Measurements from ENCODE around the gene ARHGEF7. TPM values are rescaled to one million over a fixed set of nuclear protein-coding genes. Genes with fewer than 3 reads are reported as not detected.

The ARHGEF7 gene
- total RNA-seq, 2 donors from 2014 or later, result 49.5 to 53.5 TPM

- H3K27me3 ChIP-seq (ENCODE audit: control insufficient read depth, insufficient read depth, low read length, poor library complexity, severe bottlenecking), result peaks cover 85% of the 10 kb centered on the region
- 2 to 3% methylated on average over 35 to 56 of the region's 56 CpGs for WGBS, 2 experiments (ENCODE audit: insufficient coverage in 1 of 2, insufficient read length in 1 of 2)
- H3K27ac Mint-ChIP-seq, result peak overlapping the region; percentile 85
Observed at GRCh38 chr13:111114362-111115060, 599 bp upstream of the ARHGEF7 start.

DNA sequence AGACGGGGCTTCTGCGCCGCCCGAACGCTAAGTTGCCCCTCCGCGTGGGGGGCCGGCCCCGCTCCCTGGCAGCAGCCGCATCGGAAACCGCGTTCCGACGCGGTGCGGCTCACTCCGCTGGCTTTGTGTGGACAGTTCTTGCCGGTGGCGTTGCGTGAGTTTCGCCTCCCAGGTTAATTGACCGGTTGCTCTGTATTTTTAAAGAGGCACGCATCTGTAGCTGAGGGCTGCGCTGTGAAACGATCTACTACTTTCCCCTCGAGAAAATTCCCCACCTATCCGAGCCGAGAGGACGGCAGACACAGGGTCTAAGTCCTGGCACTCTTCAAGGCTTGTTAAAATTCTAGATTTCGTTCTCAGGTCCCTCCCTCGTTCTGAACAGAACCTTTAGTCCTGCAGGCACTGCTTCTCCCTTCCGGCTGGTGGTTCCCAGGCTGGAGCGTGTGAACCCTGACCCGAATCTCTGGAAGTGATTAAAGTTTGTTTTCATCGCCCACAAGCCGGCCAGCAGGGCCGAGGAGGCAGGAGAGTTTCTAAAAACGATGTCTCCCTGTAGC, 933 bp downstream of the ARHGEF7 start:
- DNase-seq, result peak; percentile 67
- TF ChIP-seq CTCF (conservative IDR thresholded peaks at IDR 0.05), result no peak

More at GRCh38 chr13:111114362-111115060, 599 bp upstream of the ARHGEF7 start:
- Histone ChIP-seq H3K36me3 (ENCODE audit: control insufficient read depth, insufficient read depth, low read length) (no peaks in the 10 kb centered on the region), H3K9me3 (ENCODE audit: control insufficient read depth, low read length) (no peaks in the 10 kb centered on the region), H3K4me3 (ENCODE audit: low read length) (peak overlapping the region; percentile 85), H3K4me1 (ENCODE audit: control insufficient read depth, insufficient read depth, low read length) (no peaks in the 10 kb centered on the region), H3K9ac (ENCODE audit: extremely low read depth, low read length, poor library complexity, severe bottlenecking) (peak overlapping the region; percentile 54), H3K27ac (ENCODE audit: low read depth, low read length) (peak overlapping the region; percentile 12)
- DNase-seq, result peak; percentile 81
- Mint-ChIP-seq H3K4me3 (peak overlapping the region; percentile 75), H3K4me1 (peaks cover 5% of the 10 kb centered on the region), H3K36me3 (ENCODE audit: low read depth) (no peaks in the 10 kb centered on the region), H3K9me3 (peaks cover 4% of the 10 kb centered on the region), H3K27me3 (ENCODE audit: insufficient read depth) (peaks cover 82% of the 10 kb centered on the region)
- no peak for TF ChIP-seq CTCF (conservative IDR thresholded peaks at IDR 0.05)

GRCh38 chr13:111116856-111117255, 1.7 kb downstream of the ARHGEF7 start:
- Mint-ChIP-seq H3K27me3 (ENCODE audit: insufficient read depth) (peaks cover 67% of the 10 kb centered on the region), H3K36me3 (ENCODE audit: low read depth) (no peaks in the 10 kb centered on the region), H3K4me3 (no peak overlapping the region), H3K4me1 (peaks cover 5% of the 10 kb centered on the region), H3K9me3 (no peaks in the 10 kb centered on the region), H3K27ac (no peak overlapping the region)
- H3K27me3 ChIP-seq (ENCODE audit: control insufficient read depth, insufficient read depth, low read length, poor library complexity, severe bottlenecking), result peaks cover 62% of the 10 kb centered on the region
- H3K27ac ChIP-seq (ENCODE audit: low read depth, low read length), result no peak overlapping the region
- H3K4me3 ChIP-seq (ENCODE audit: low read length), result no peak overlapping the region
- 100% methylated on average over 1 of the region's 1 CpG; no CpG with 5 or more reads in 1 of the 2 experiments for WGBS, 2 experiments (ENCODE audit: insufficient coverage in 1 of 2, insufficient read length in 1 of 2)
- H3K36me3 ChIP-seq (ENCODE audit: control insufficient read depth, insufficient read depth, low read length), result no peaks in the 10 kb centered on the region
- H3K9me3 ChIP-seq (ENCODE audit: control insufficient read depth, low read length), result no peaks in the 10 kb centered on the region
- no peaks in the 10 kb centered on the region for H3K4me1 ChIP-seq (ENCODE audit: control insufficient read depth, insufficient read depth, low read length)
- DNase-seq, result no peak
- no peak for TF ChIP-seq CTCF (conservative IDR thresholded peaks at IDR 0.05)
- no peak overlapping the region for H3K9ac ChIP-seq (ENCODE audit: extremely low read depth, low read length, poor library complexity, severe bottlenecking)

More for the DNA sequence above, 933 bp downstream of the ARHGEF7 start:
- no peaks in the 10 kb centered on the region for H3K9me3 ChIP-seq (ENCODE audit: control insufficient read depth, low read length)
- H3K27ac Mint-ChIP-seq, result peak overlapping the region; percentile 56
- peak overlapping the region; percentile 75 for H3K4me3 Mint-ChIP-seq
- no peaks in the 10 kb centered on the region for H3K36me3 ChIP-seq (ENCODE audit: control insufficient read depth, insufficient read depth, low read length)
- peaks cover 71% of the 10 kb centered on the region for H3K27me3 ChIP-seq (ENCODE audit: control insufficient read depth, insufficient read depth, low read length, poor library complexity, severe bottlenecking)
- H3K9ac ChIP-seq (ENCODE audit: extremely low read depth, low read length, poor library complexity, severe bottlenecking), result no peak overlapping the region
- no peaks in the 10 kb centered on the region for H3K36me3 Mint-ChIP-seq (ENCODE audit: low read depth)
- H3K4me3 ChIP-seq (ENCODE audit: low read length), result peak overlapping the region; percentile 84
- peak overlapping the region; percentile 50 for H3K27ac ChIP-seq (ENCODE audit: low read depth, low read length)
- H3K9me3 Mint-ChIP-seq, result no peaks in the 10 kb centered on the region
- peaks cover 5% of the 10 kb centered on the region for H3K4me1 Mint-ChIP-seq
- H3K4me1 ChIP-seq (ENCODE audit: control insufficient read depth, insufficient read depth, low read length), result no peaks in the 10 kb centered on the region
- peaks cover 71% of the 10 kb centered on the region for H3K27me3 Mint-ChIP-seq (ENCODE audit: insufficient read depth)
- 1 to 2% methylated on average over 28 to 38 of the region's 39 CpGs for WGBS, 2 experiments (ENCODE audit: insufficient coverage in 1 of 2, insufficient read length in 1 of 2)
